CD4-positive, CD25-positive, alpha-beta regulatory T cell (primary cell): Measurements from ENCODE around the gene OR5C1. TPM values are rescaled to one million over a fixed set of nuclear protein-coding genes. Genes with fewer than 3 reads are reported as not detected.
"Not testable (repeated sequence)": the region's sequence is repeated elsewhere in the genome, so short reads cannot be mapped to it uniquely, and the experiment has no call there.

Experiments
- ATAC-seq, 2 donors: fragments of 150-1000 bp; cut with Tn5 transposase; one replicate each; pipeline ENCODE4 v1.10.0; 2021; ENCODE audit warnings: low read depth in 2 of 2, moderate number of reproducible peaks in 2 of 2, moderate library complexity in 1 of 2
- DNase-seq, 3 donors: peaks; one replicate each; pipeline versions ENCODE4 v3.0.0 to v3.0.0-alpha.2; 2012 to 2022; ENCODE audit warnings: mixed read lengths in 1 of 3
- H3K27ac ChIP-seq: one replicate; pipeline ENCODE4 v1.7.0; 2013; ENCODE audit warnings: mild to moderate bottlenecking, low read length; ENCODE audit not compliant: insufficient read depth, poor library complexity, severe bottlenecking
- H3K27me3 ChIP-seq: one replicate; pipeline ENCODE4 v1.7.0; 2013; ENCODE audit warnings: low read length; ENCODE audit not compliant: control insufficient read depth, insufficient read depth
- H3K36me3 ChIP-seq: one replicate; pipeline ENCODE4 v1.7.0; 2013; ENCODE audit warnings: mild to moderate bottlenecking, low read length, moderate library complexity; ENCODE audit not compliant: control insufficient read depth, insufficient read depth
- H3K4me1 ChIP-seq: 2 replicates; pipeline ENCODE4 v1.7.0; 2013; ENCODE audit warnings: mild to moderate bottlenecking, low read length; ENCODE audit not compliant: insufficient read depth, control insufficient read depth, poor library complexity, severe bottlenecking
- H3K4me3 ChIP-seq: one replicate; pipeline ENCODE4 v1.7.0; 2013; ENCODE audit warnings: low read depth, mild to moderate bottlenecking, low read length, moderate library complexity
- H3K9me3 ChIP-seq, 2 experiments: 1 replicate in 1 of 2; 2 replicates in 1 of 2; pipeline ENCODE4 v1.7.0; 2013; ENCODE audit warnings: low read length in 2 of 2, mild to moderate bottlenecking in 1 of 2, moderate library complexity in 1 of 2; ENCODE audit not compliant: control insufficient read depth in 2 of 2
- H3K27ac Mint-ChIP-seq, 3 donors: one replicate each; pipeline ENCODE4 v1.8.0; 2020 to 2022; ENCODE audit warnings: mild to moderate bottlenecking in 3 of 3, mixed read lengths in 3 of 3, moderate library complexity in 2 of 3
- H3K27me3 Mint-ChIP-seq: one replicate; pipeline ENCODE4 v1.8.0; 2022; ENCODE audit warnings: mild to moderate bottlenecking, mixed read lengths
- H3K36me3 Mint-ChIP-seq: one replicate; pipeline ENCODE4 v1.8.0; 2020; ENCODE audit warnings: mixed read lengths
- H3K4me1 Mint-ChIP-seq, 4 donors: one replicate each; pipeline ENCODE4 v1.8.0; 2020 to 2022; ENCODE audit warnings: mixed read lengths in 4 of 4, mild to moderate bottlenecking in 1 of 4
- H3K4me3 Mint-ChIP-seq, 4 donors: one replicate each; pipeline ENCODE4 v1.8.0; 2020 to 2022; ENCODE audit warnings: mild to moderate bottlenecking in 4 of 4, mixed read lengths in 4 of 4, moderate library complexity in 3 of 4
- H3K9me3 Mint-ChIP-seq, 7 donors: one replicate each; pipeline ENCODE4 v1.8.0; 2020 to 2022; ENCODE audit warnings: mixed read lengths in 7 of 7, mild to moderate bottlenecking in 3 of 7, moderate library complexity in 2 of 7
- polyA plus RNA-seq, 4 donors: library from polyadenylated mRNA; unstranded; fragments of 300-500 nt; fragmentation: Illumina TruSeq; gene quantifications; one replicate each; pipeline ENCODE4 v1.2.3, GENCODE V29; 2021
- total RNA-seq: library from RNA; stranded (reverse); gene quantifications from one replicate; pipeline ENCODE4 v1.2.3, GENCODE V29; 2022

OR5C1 gene
- total and polyA plus RNA-seq, 5 donors from 2014 or later, result not detected

- H3K9me3 Mint-ChIP-seq, result no peaks in the 10 kb centered on the region
- H3K27me3 Mint-ChIP-seq, result peaks cover 3% of the 10 kb centered on the region
- Histone ChIP-seq H3K27ac (no peak overlapping the region), H3K27me3 (no peaks in the 10 kb centered on the region), H3K9me3 (no peaks in the 10 kb centered on the region), H3K4me1 (peaks cover 63% of the 10 kb centered on the region), H3K4me3 (no peak overlapping the region), H3K36me3 (peaks cover 44% of the 10 kb centered on the region)
- H3K4me1 Mint-ChIP-seq, result peaks cover 41 to 74% (median 65%) of the 10 kb centered on the region in 4 donors
- ATAC-seq, result no peak
- peaks cover 35% of the 10 kb centered on the region for H3K36me3 Mint-ChIP-seq
- DNase-seq, result no peak
- H3K27ac Mint-ChIP-seq, result peak overlapping the region; percentile 57 to 77 (median 67)
- peak overlapping the region in 1 of 4 donors; percentile 77 for H3K4me3 Mint-ChIP-seq
Observed at GRCh38 chr9:122822938-122823337, 34.2 kb downstream of the OR5C1 start.

GRCh38 chr9:122827761-122828093 lies 39.0 kb downstream of the OR5C1 start:
- Histone ChIP-seq H3K4me1 (peaks cover 44% of the 10 kb centered on the region), H3K27ac (peak overlapping the region; percentile 94), H3K27me3 (no peaks in the 10 kb centered on the region), H3K36me3 (peaks cover 25% of the 10 kb centered on the region), H3K9me3 (no peaks in the 10 kb centered on the region), H3K4me3 (peak overlapping the region; percentile 96)
- H3K36me3 Mint-ChIP-seq, result peaks cover 15% of the 10 kb centered on the region
- H3K4me1 Mint-ChIP-seq, result peaks cover 29 to 52% (median 41%) of the 10 kb centered on the region in 4 donors
- H3K27ac Mint-ChIP-seq, result peak overlapping the region; percentile 97 to 99 (median 99)
- peak overlapping the region; percentile 99 to 100 (median 100) for H3K4me3 Mint-ChIP-seq
- H3K9me3 Mint-ChIP-seq, result no peaks in the 10 kb centered on the region
- H3K27me3 Mint-ChIP-seq, result peaks cover 4% of the 10 kb centered on the region
- DNase-seq (no peak), ATAC-seq (no peak)

GRCh38 chr9:122828965-122829284 lies 40.2 kb downstream of the OR5C1 start:
- not testable (repeated sequence) for ATAC-seq, DNase-seq, H3K27me3 Mint-ChIP-seq, H3K27me3 ChIP-seq, H3K9me3 ChIP-seq, H3K9me3 Mint-ChIP-seq, H3K36me3 Mint-ChIP-seq
- Mint-ChIP-seq H3K4me3 (peak overlapping the region; percentile 99 to 100 (median 100)), H3K4me1 (peaks cover 22 to 43% (median 33%) of the 10 kb centered on the region in 4 donors), H3K27ac (peak overlapping the region; percentile 97 to 99 (median 99))
- H3K36me3 ChIP-seq, result peaks cover 16% of the 10 kb centered on the region
- H3K27ac ChIP-seq, result peak overlapping the region; percentile 94
- peaks cover 42% of the 10 kb centered on the region for H3K4me1 ChIP-seq
- peak overlapping the region; percentile 86 for H3K4me3 ChIP-seq

GRCh38 chr9:122832194-122832593 lies 43.5 kb downstream of the OR5C1 start:
- Mint-ChIP-seq H3K9me3 (no peaks in the 10 kb centered on the region), H3K27ac (peak overlapping the region in 2 of 3 donors; percentile 63 to 82), H3K4me3 (peak overlapping the region in 2 of 4 donors; percentile 7 to 37), H3K36me3 (no peaks in the 10 kb centered on the region), H3K27me3 (peaks cover 4% of the 10 kb centered on the region), H3K4me1 (peaks cover 10 to 38% (median 21%) of the 10 kb centered on the region in 4 donors)
- H3K9me3 ChIP-seq, result no peaks in the 10 kb centered on the region
- H3K27me3 ChIP-seq, result no peaks in the 10 kb centered on the region
- no peak overlapping the region for H3K4me3 ChIP-seq
- ATAC-seq (no peak), DNase-seq (no peak)
- H3K27ac ChIP-seq, result no peak overlapping the region
- no peaks in the 10 kb centered on the region for H3K36me3 ChIP-seq
- H3K4me1 ChIP-seq, result peaks cover 22% of the 10 kb centered on the region

- Mint-ChIP-seq H3K27me3 (no peaks in the 10 kb centered on the region), H3K36me3 (no peaks in the 10 kb centered on the region), H3K4me3 (peak overlapping the region in 3 of 4 donors; percentile 67 to 79 (median 79)), H3K4me1 (peaks cover 9 to 25% (median 15%) of the 10 kb centered on the region in 4 donors), H3K27ac (peak overlapping the region; percentile 64 to 80 (median 73)), H3K9me3 (no peaks in the 10 kb centered on the region)
- DNase-seq (peak in 2 of 3 donors; percentile 12 to 63), ATAC-seq (peak; percentile 67 to 81)
- peak overlapping the region; percentile 77 for H3K4me3 ChIP-seq
- no peaks in the 10 kb centered on the region for H3K9me3 ChIP-seq
- H3K27me3 ChIP-seq, result no peaks in the 10 kb centered on the region
- peaks cover 12% of the 10 kb centered on the region for H3K4me1 ChIP-seq
- no peaks in the 10 kb centered on the region for H3K36me3 ChIP-seq
- H3K27ac ChIP-seq, result no peak overlapping the region
Observed at GRCh38 chr9:122835313-122835731, 46.6 kb downstream of the OR5C1 start.

- H3K4me3 Mint-ChIP-seq, result no peak overlapping the region
Observed at GRCh38 chr9:122837266-122837850, 48.6 kb downstream of the OR5C1 start.

GRCh38 chr9:122838441-122838840 lies 49.7 kb downstream of the OR5C1 start:
- peaks cover 12% of the 10 kb centered on the region for H3K4me1 ChIP-seq
- H3K36me3 Mint-ChIP-seq, H3K27ac Mint-ChIP-seq, H3K36me3 ChIP-seq, H3K4me3 Mint-ChIP-seq, H3K9me3 ChIP-seq, DNase-seq, H3K27me3 ChIP-seq, H3K27ac ChIP-seq, ATAC-seq, H3K9me3 Mint-ChIP-seq, H3K27me3 Mint-ChIP-seq, H3K4me3 ChIP-seq: not testable (repeated sequence)
- H3K4me1 Mint-ChIP-seq, result peaks cover 9 to 29% (median 16%) of the 10 kb centered on the region in 4 donors

More at GRCh38 chr9:122837266-122837850, 48.6 kb downstream of the OR5C1 start:
- Histone ChIP-seq H3K36me3 (no peaks in the 10 kb centered on the region), H3K4me1 (peaks cover 12% of the 10 kb centered on the region), H3K9me3 (no peaks in the 10 kb centered on the region), H3K27ac (no peak overlapping the region), H3K27me3 (no peaks in the 10 kb centered on the region), H3K4me3 (no peak overlapping the region)
- H3K4me1 Mint-ChIP-seq, result peaks cover 9 to 29% (median 15%) of the 10 kb centered on the region in 4 donors
- no peaks in the 10 kb centered on the region for H3K9me3 Mint-ChIP-seq
- no peaks in the 10 kb centered on the region for H3K27me3 Mint-ChIP-seq
- no peak for ATAC-seq
- no peak overlapping the region for H3K27ac Mint-ChIP-seq
- H3K36me3 Mint-ChIP-seq, result no peaks in the 10 kb centered on the region
- no peak for DNase-seq
